GM21360 (cell line): ENCODE results near the gene TTBK1.
"Not testable (repeated sequence)": the region's sequence is repeated elsewhere in the genome, so short reads cannot be mapped to it uniquely, and the experiment has no call there.

Experiments used
- ATAC-seq: cut with Tn5 transposase; IDR thresholded peaks from one replicate; pipeline ENCODE4 v1.9.1; 2021; ENCODE audit warnings: mild to moderate bottlenecking, moderate library complexity; ENCODE audit not compliant: unreplicated experiment

The TTBK1 gene

GRCh38 chr6:43302126-43302525, 58.8 kb downstream of the TTBK1 start:
- no peak for ATAC-seq

GRCh38 chr6:43303006-43303405, 59.7 kb downstream of the TTBK1 start:
- not testable (repeated sequence) for ATAC-seq

- no peak for ATAC-seq
These were observed 60.6 kb downstream of the TTBK1 start for GRCh38 chr6:43303751-43304331.

- ATAC-seq: no peak
These were observed 61.1 kb downstream of the TTBK1 start for GRCh38 chr6:43304361-43304760.

DNA sequence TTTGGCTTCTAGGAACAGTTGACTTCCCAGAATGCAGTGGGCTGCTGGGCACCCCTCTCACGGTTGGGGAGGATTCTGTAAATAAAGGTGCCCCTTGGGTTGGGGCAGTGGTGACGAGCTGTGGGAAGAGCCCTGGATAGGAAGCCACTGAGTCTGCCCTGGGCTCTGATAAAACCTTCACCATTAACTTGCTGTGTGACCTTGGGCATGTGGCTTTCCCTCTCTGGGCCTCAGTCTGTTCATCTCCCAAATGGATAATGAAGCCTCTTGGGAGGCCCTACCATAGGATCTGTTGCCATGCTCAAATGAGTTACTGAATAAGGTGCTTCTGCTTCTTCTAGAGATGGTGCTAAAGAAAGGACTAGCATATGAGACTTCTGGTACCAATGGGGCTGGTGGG, 61.6 kb downstream of the TTBK1 start:
- ATAC-seq: no peak

DNA sequence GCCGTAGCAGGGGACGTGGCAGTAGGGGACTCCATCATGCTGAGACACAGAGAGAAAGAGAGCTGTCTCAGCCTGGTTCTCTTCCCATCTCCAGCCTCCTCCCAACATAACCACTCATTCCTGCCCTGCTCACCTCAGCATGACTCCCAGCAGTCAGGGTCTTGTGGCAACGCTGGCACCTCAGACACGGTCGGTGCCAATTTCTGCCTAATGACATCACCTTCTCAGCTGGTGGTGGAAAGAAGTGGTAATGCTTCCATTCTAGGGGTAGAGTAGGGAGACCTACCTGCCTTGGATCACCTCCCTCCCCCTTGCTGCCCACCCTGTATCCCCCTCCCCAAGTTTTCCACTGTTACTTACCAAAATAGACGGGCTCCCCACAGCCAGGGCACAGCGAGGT, 62.8 kb downstream of the TTBK1 start:
- no peak for ATAC-seq

GRCh38 chr6:43307451-43308100, 64.3 kb downstream of the TTBK1 start:
- ATAC-seq: no peak

DNA sequence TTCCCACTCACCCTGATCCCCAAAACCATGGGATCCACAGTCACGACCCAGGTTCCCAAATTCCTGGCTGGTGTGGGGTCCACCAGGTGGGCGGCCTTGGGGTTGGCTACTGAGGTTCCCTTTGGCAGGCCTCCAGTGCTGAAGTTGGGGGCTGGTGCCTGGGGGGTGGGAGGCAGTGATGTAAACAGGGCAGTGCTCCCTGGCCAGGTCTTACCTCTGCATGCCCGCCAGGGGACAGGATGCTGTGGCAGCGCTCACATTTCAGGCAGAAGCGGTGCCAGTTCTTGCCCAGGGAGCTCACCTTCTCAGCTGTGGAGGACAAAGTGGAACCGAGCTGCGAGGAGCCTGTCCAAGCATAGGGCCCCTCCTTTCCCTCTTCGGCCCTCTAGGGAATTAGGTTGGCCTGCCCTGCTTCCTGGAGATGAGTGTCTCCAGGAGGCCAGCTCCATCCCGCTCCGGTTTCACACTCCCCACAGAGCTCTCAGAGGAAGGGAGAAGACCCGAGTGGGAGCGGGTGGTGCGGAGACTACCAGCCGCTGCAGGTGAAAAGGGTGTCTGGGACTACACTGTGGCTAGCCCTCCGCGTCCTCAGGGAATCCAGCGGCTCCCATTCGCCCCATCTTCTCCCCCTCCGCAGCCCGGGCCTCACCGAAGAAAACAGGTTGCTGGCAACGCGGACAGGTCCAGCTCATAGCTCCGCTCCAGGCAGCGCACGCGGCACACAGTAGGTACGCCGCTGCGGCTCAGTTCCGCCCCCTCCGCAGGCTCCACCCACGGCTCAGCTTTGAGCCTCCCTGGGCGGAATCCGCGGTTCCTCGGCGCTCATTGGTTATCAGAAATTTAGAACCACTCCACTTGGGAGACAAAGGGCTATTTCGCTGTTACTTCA, 65.1 kb downstream of the TTBK1 start, which contains the start of gene CRIP3:
Gene CRIP3, minus strand, starts transcription at position 726 of the 889 bp plus-strand sequence. Its CDS starts 34 bp downstream, at position 692.
- ATAC-seq: peak; percentile 59

DNA sequence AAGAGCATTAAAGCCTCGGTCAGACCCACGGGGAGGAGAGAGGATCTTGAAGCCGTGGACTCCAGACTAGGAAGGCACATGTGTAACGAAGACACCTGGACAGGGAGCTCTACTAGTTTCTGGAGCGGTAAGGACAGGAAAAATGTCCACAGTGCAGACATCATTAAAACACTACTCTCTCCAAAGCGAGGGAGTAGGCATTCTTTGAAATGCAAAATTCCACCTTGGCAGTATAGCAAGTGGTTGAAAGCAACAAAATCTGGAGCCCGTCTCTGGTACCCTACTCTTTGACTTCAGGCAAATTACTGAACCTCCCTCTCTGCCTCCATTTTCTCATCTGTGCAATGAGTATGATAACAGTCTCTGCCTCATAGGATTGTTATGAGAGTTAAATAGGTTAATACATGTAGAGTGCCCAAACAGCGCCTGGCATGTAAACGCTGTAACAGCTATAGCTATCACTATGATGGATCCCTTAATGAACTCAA, 65.8 kb downstream of the TTBK1 start:
- no peak for ATAC-seq

GRCh38 chr6:43310134-43310533, 66.9 kb downstream of the TTBK1 start:
- ATAC-seq: no peak

DNA sequence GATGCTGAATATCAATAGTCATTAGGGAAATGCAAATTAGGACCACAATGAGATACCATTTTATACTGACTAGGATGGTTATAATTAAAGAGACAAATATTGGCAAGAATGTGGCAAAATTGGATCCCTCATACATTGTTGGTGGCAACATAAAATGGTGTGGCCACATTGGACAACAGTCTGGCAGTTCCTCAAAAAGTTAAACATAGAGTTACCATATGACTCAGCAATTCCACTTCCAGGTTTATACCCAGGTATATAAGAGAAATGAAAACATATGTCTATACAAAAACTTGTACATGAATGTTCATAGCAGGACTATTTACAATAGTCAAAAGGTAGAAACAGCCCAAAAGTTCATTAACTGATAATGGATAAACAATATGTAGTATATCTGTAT, 67.3 kb downstream of the TTBK1 start:
- ATAC-seq: no peak

GRCh38 chr6:43311666-43312065, 68.4 kb downstream of the TTBK1 start:
- ATAC-seq: no peak

DNA sequence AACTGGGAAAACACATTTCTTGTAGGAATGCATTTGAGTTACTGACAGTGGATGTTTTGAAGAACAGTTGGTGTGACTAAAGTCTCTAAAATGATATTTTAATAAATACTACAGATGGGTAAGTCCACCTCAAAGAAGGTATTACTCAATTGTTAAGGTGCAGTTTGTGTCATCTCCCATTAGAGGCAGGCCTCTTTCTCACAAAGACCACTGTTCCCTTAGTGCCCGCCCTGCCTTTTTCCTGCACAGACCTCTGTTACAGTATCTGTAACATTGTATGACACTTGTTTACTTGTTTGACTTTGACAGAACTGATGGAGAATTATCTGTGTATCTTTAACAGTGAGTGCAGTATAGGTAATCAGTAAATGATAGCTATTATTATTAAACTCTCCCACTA, 70.5 kb downstream of the TTBK1 start:
- no peak for ATAC-seq

GRCh38 chr6:43318011-43318410, 74.7 kb downstream of the TTBK1 start:
- ATAC-seq: no peak

GRCh38 chr6:43325876-43326275, 82.6 kb downstream of the TTBK1 start:
- no peak for ATAC-seq

DNA sequence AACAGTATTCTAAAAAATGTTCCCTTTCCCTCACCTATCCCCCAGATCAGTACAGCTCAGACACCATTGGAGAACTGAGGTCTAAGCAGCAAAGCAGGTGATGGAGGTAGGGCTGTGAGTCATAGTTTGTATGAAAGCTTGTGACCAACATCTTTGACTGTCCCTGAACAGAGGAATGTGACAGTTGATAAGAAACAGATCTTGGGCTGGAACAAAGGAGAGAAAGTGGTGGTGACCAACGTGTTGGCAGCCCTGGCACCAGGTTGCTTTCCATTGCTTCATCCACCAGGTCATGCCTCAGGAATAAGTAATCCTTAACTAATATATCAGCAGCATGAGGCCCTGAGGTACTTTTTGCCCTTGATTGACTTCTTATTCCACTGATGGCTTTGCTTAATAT, 85.2 kb downstream of the TTBK1 start:
- ATAC-seq: no peak

- no peak for ATAC-seq
These were observed 88.2 kb downstream of the TTBK1 start for GRCh38 chr6:43331470-43331869.

GRCh38 chr6:43331891-43332290, 88.6 kb downstream of the TTBK1 start:
- ATAC-seq: no peak

DNA sequence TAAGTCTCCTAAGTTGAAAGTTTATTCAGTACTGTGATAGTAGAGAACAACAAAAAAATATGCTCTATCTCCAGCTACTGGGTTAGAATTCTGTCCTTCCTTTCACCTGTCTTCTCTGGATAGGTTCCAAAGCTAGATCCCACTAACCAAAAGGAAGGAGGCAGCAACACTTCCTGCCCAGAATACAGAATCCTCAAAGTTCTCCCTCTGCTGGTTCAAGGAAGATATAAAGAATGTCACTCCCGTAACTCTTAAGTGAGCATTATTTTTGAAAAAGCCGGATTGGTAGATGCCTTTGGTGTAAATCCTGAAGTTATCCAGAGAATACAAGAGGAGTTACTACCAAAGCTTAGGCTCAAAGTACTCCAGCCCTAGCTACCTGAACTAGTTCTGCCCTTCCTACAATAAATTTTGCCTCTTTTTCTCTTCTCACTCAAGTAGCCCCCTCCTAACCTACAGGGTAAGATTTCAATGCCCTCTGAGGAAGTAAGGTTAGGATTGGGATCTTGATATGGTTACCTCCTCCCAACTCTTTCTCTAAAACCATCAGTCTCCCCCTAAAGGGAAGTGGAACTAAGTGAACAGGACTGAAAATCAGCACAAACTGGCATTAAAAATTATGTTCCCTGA, 91.3 kb downstream of the TTBK1 start:
- ATAC-seq: no peak

DNA sequence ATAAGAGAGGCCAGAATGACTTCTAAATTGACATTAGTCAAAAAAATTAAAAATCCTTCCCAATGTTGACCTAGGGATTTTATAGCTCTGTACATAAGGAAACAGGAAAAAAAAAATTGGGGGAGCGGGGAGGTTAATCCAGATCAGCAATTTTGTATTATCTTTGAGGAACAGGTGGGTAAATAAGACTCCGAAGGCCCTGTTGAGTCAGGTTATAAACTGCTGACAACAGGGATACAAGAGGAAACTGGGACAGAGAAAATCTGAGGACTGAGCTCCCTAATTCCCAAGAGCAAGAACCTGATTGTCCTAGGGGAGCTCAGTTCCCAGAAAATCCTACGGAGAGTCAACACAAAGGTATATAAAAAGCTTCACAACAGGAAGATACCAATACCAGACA, 92.2 kb downstream of the TTBK1 start:
- no peak for ATAC-seq

DNA sequence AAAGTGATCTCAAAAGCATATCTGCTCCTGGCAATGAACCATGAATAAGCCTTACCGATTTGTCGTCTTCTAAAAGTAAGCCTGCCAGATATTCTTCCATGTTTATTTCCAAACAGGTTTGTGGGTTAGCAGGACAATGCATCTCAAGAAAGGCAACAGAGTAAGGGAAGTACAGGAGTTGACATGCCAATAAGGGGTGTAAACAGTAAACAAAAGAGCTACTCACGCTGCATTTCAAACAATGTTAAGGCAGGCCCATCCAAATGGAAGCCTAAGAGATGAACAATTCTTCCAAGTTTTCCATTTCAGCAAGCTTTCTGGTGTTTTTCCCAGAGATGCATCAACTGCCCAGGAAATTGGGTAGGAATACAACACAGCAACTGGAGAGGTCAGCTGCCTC, 93.1 kb downstream of the TTBK1 start:
- no peak for ATAC-seq
